ENCODE measurements around the gene BCOR.

Gene BCOR

GRCh38 chrX:40039887-40040286, 57.9 kb downstream of the BCOR start:
- no peaks in the 10 kb centered on the region for H3K4me1 ChIP-seq (ENCODE audit: control insufficient read depth, insufficient read depth, low read length)
- no peaks in the 10 kb centered on the region for H3K9me3 ChIP-seq (ENCODE audit: control insufficient read depth, low read length)
- H3K36me3 ChIP-seq (ENCODE audit: control insufficient read depth, insufficient read depth, low read length) = no peaks in the 10 kb centered on the region
- H3K4me3 ChIP-seq (ENCODE audit: low read length) = no peak overlapping the region
- H3K27me3 ChIP-seq (ENCODE audit: control insufficient read depth, insufficient read depth, low read length) = no peaks in the 10 kb centered on the region
- H3K9ac ChIP-seq (ENCODE audit: low read length) = no peak overlapping the region

GRCh38 chrX:40037367-40037766, 60.4 kb downstream of the BCOR start:
- Histone ChIP-seq H3K4me1 (ENCODE audit: control insufficient read depth, insufficient read depth, low read length) (no peaks in the 10 kb centered on the region), H3K36me3 (ENCODE audit: control insufficient read depth, insufficient read depth, low read length) (no peaks in the 10 kb centered on the region), H3K9ac (ENCODE audit: low read length) (no peak overlapping the region), H3K9me3 (ENCODE audit: control insufficient read depth, low read length) (no peaks in the 10 kb centered on the region), H3K27me3 (ENCODE audit: control insufficient read depth, insufficient read depth, low read length) (no peaks in the 10 kb centered on the region), H3K4me3 (ENCODE audit: low read length) (no peak overlapping the region)

GRCh38 chrX:40035726-40036125, 62.0 kb downstream of the BCOR start:
- H3K27me3 ChIP-seq (ENCODE audit: control insufficient read depth, insufficient read depth, low read length) = no peaks in the 10 kb centered on the region
- no peaks in the 10 kb centered on the region for H3K36me3 ChIP-seq (ENCODE audit: control insufficient read depth, insufficient read depth, low read length)
- no peak overlapping the region for H3K4me3 ChIP-seq (ENCODE audit: low read length)
- H3K9me3 ChIP-seq (ENCODE audit: control insufficient read depth, low read length) = no peaks in the 10 kb centered on the region
- H3K9ac ChIP-seq (ENCODE audit: low read length) = no peak overlapping the region
- no peaks in the 10 kb centered on the region for H3K4me1 ChIP-seq (ENCODE audit: control insufficient read depth, insufficient read depth, low read length)

GRCh38 chrX:40031911-40032310, 65.8 kb downstream of the BCOR start:
- no peak overlapping the region for H3K9ac ChIP-seq (ENCODE audit: low read length)
- H3K4me1 ChIP-seq (ENCODE audit: control insufficient read depth, insufficient read depth, low read length) = no peaks in the 10 kb centered on the region
- no peaks in the 10 kb centered on the region for H3K27me3 ChIP-seq (ENCODE audit: control insufficient read depth, insufficient read depth, low read length)
- no peak overlapping the region for H3K4me3 ChIP-seq (ENCODE audit: low read length)
- no peaks in the 10 kb centered on the region for H3K9me3 ChIP-seq (ENCODE audit: control insufficient read depth, low read length)
- H3K36me3 ChIP-seq (ENCODE audit: control insufficient read depth, insufficient read depth, low read length) = no peaks in the 10 kb centered on the region

- H3K9ac ChIP-seq (ENCODE audit: low read length) = no peak overlapping the region
- H3K4me3 ChIP-seq (ENCODE audit: low read length) = no peak overlapping the region
- no peaks in the 10 kb centered on the region for H3K9me3 ChIP-seq (ENCODE audit: control insufficient read depth, low read length)
- H3K27me3 ChIP-seq (ENCODE audit: control insufficient read depth, insufficient read depth, low read length) = no peaks in the 10 kb centered on the region
- no peaks in the 10 kb centered on the region for H3K4me1 ChIP-seq (ENCODE audit: control insufficient read depth, insufficient read depth, low read length)
- no peaks in the 10 kb centered on the region for H3K36me3 ChIP-seq (ENCODE audit: control insufficient read depth, insufficient read depth, low read length)
Measured at GRCh38 chrX:40030205-40030604, 67.6 kb downstream of the BCOR start.

GRCh38 chrX:40022421-40022820, 75.3 kb downstream of the BCOR start:
- Histone ChIP-seq H3K36me3 (ENCODE audit: control insufficient read depth, insufficient read depth, low read length) (no peaks in the 10 kb centered on the region), H3K9me3 (ENCODE audit: control insufficient read depth, low read length) (no peaks in the 10 kb centered on the region), H3K9ac (ENCODE audit: low read length) (no peak overlapping the region), H3K27me3 (ENCODE audit: control insufficient read depth, insufficient read depth, low read length) (no peaks in the 10 kb centered on the region), H3K4me3 (ENCODE audit: low read length) (no peak overlapping the region), H3K4me1 (ENCODE audit: control insufficient read depth, insufficient read depth, low read length) (no peaks in the 10 kb centered on the region)

- Histone ChIP-seq H3K4me1 (ENCODE audit: control insufficient read depth, insufficient read depth, low read length) (no peaks in the 10 kb centered on the region), H3K36me3 (ENCODE audit: control insufficient read depth, insufficient read depth, low read length) (no peaks in the 10 kb centered on the region)
Measured at GRCh38 chrX:40021647-40022046, 76.1 kb downstream of the BCOR start.

GRCh38 chrX:40019541-40019940, 78.2 kb downstream of the BCOR start:
- Histone ChIP-seq H3K4me3 (ENCODE audit: low read length) (no peak overlapping the region), H3K36me3 (ENCODE audit: control insufficient read depth, insufficient read depth, low read length) (no peaks in the 10 kb centered on the region), H3K9ac (ENCODE audit: low read length) (no peak overlapping the region), H3K27me3 (ENCODE audit: control insufficient read depth, insufficient read depth, low read length) (no peaks in the 10 kb centered on the region), H3K9me3 (ENCODE audit: control insufficient read depth, low read length) (no peaks in the 10 kb centered on the region), H3K4me1 (ENCODE audit: control insufficient read depth, insufficient read depth, low read length) (no peaks in the 10 kb centered on the region)

More at GRCh38 chrX:40021647-40022046, 76.1 kb downstream of the BCOR start:
- Histone ChIP-seq H3K27me3 (ENCODE audit: control insufficient read depth, insufficient read depth, low read length) (no peaks in the 10 kb centered on the region), H3K4me3 (ENCODE audit: low read length) (no peak overlapping the region), H3K9ac (ENCODE audit: low read length) (no peak overlapping the region), H3K9me3 (ENCODE audit: control insufficient read depth, low read length) (no peaks in the 10 kb centered on the region)

GRCh38 chrX:40018041-40018440, 79.7 kb downstream of the BCOR start:
- Histone ChIP-seq H3K9ac (ENCODE audit: low read length) (no peak overlapping the region), H3K27me3 (ENCODE audit: control insufficient read depth, insufficient read depth, low read length) (no peaks in the 10 kb centered on the region), H3K4me1 (ENCODE audit: control insufficient read depth, insufficient read depth, low read length) (peaks cover 1% of the 10 kb centered on the region), H3K36me3 (ENCODE audit: control insufficient read depth, insufficient read depth, low read length) (no peaks in the 10 kb centered on the region), H3K9me3 (ENCODE audit: control insufficient read depth, low read length) (no peaks in the 10 kb centered on the region), H3K4me3 (ENCODE audit: low read length) (no peak overlapping the region)

GRCh38 chrX:40016749-40017148, 81.0 kb downstream of the BCOR start:
- no peak overlapping the region for H3K4me3 ChIP-seq (ENCODE audit: low read length)
- no peak overlapping the region for H3K9ac ChIP-seq (ENCODE audit: low read length)
- peaks cover 11% of the 10 kb centered on the region for H3K4me1 ChIP-seq (ENCODE audit: control insufficient read depth, insufficient read depth, low read length)
- H3K27me3 ChIP-seq (ENCODE audit: control insufficient read depth, insufficient read depth, low read length) = no peaks in the 10 kb centered on the region
- no peaks in the 10 kb centered on the region for H3K36me3 ChIP-seq (ENCODE audit: control insufficient read depth, insufficient read depth, low read length)
- no peaks in the 10 kb centered on the region for H3K9me3 ChIP-seq (ENCODE audit: control insufficient read depth, low read length)

GRCh38 chrX:40015693-40016092, 82.1 kb downstream of the BCOR start:
- Histone ChIP-seq H3K4me1 (ENCODE audit: control insufficient read depth, insufficient read depth, low read length) (peaks cover 18% of the 10 kb centered on the region), H3K36me3 (ENCODE audit: control insufficient read depth, insufficient read depth, low read length) (no peaks in the 10 kb centered on the region), H3K4me3 (ENCODE audit: low read length) (no peak overlapping the region), H3K9me3 (ENCODE audit: control insufficient read depth, low read length) (no peaks in the 10 kb centered on the region), H3K9ac (ENCODE audit: low read length) (no peak overlapping the region), H3K27me3 (ENCODE audit: control insufficient read depth, insufficient read depth, low read length) (no peaks in the 10 kb centered on the region)

- Histone ChIP-seq H3K27me3 (ENCODE audit: control insufficient read depth, insufficient read depth, low read length) (no peaks in the 10 kb centered on the region), H3K36me3 (ENCODE audit: control insufficient read depth, insufficient read depth, low read length) (no peaks in the 10 kb centered on the region), H3K4me1 (ENCODE audit: control insufficient read depth, insufficient read depth, low read length) (peaks cover 20% of the 10 kb centered on the region), H3K4me3 (ENCODE audit: low read length) (no peak overlapping the region), H3K9me3 (ENCODE audit: control insufficient read depth, low read length) (no peaks in the 10 kb centered on the region), H3K9ac (ENCODE audit: low read length) (peak overlapping the region; percentile 88)
Measured at GRCh38 chrX:40013266-40014195, 84.2 kb downstream of the BCOR start.
